PC-3 (cell line): ENCODE results near the gene ZNF280D.
"Not testable (repeated sequence)": the region's sequence is repeated elsewhere in the genome, so short reads cannot be mapped to it uniquely, and the experiment has no call there.

Source experiments
- CTCF ChIP-seq: fragments of 300-600 bp; sonication (generic); conservative IDR thresholded peaks from 2 replicates; pipeline ENCODE4 v1.5.1; 2017; ENCODE audit warnings: antibody characterized with exemption, low read depth, mild to moderate bottlenecking, low read length
- EZH2 ChIP-seq: fragments of 300-600 bp; sonication (generic); IDR thresholded peaks from one replicate; pipeline ENCODE4 v1.6.1; 2017; ENCODE audit warnings: antibody characterized with exemption, mild to moderate bottlenecking, low read length; ENCODE audit not compliant: unreplicated experiment

- TF ChIP-seq CTCF, EZH2: not testable (repeated sequence)
Measured at GRCh38 chr15:56779449-56779848, 46.1 kb upstream of the ZNF280D start.
